GM18951 (cell line): ENCODE results near the gene FBXL17.

ENCODE experiments used
- POLR2A ChIP-seq: IDR thresholded peaks from 4 replicates; pipeline ENCODE4 v1.6.1; 2011; ENCODE audit warnings: mild to moderate bottlenecking; ENCODE audit not compliant: insufficient read length, insufficient read depth; ENCODE audit errors: extremely low read depth
- in situ Hi-C: fragments of 300-500 bp; cut with MboI; formaldehyde crosslinking; loops from one replicate; pipeline ENCODE4 v1.12.0; 2022; ENCODE audit warnings: low sequenced_read_pairs, mixed read lengths, inconsistent platforms; ENCODE audit not compliant: unreplicated experiment

Gene FBXL17

DNA sequence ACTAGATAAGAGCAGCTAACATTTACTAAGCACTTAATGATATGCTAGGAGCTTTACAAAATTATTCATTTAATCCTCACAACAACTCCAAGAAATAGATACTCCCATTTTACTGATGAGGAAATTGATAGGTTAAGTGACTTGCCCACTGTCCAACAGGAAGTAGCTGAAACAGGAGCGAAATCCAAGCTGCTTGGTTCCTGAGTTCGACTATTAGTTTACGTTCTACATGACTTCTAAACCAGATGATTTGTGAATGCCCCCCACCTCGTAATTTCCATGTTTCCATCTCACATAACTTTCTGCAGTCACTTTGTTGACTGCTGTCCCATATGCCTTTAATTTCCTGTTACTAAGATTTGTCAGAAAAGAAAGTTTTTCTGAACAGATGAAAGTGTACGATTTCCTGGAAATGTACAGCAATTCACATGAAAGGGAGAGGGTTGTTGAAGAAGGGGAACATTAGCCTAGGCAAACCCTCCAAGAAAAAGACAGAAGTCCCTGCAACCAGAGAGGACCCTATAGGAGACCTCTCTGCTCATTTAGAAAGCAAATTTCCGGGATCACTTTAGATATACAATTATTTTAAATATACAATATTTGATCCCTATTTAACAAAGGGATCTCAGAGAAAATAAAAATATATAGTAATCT, 432.1 kb downstream of the FBXL17 start:
- TF ChIP-seq POLR2A: no peak
- in situ Hi-C loops: no loop called here

GRCh38 chr5:107948377-107948776, 433.5 kb downstream of the FBXL17 start:
- in situ Hi-C loops: no loop called here

DNA sequence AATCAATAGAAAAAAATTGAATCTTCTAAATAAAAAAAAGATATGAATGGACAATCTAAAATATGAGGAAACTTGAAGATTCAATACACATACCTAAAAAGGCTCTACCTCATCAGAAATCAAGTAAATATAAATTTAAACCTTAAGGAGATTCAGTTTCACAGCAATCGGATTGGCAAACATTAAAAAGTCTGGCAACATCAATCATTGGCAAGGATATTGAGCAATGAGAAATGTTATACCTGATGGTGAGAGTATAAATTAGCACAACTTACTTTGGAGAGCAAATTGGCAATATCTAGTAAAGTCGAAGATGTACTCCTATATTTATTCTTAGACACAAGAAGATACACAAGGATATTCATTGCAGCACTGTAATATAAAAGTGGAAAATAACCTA, 436.8 kb downstream of the FBXL17 start:
- in situ Hi-C loops: no loop called here
- TF ChIP-seq POLR2A: no peak

More at GRCh38 chr5:107948377-107948776, 433.5 kb downstream of the FBXL17 start:
- no peak for TF ChIP-seq POLR2A

DNA sequence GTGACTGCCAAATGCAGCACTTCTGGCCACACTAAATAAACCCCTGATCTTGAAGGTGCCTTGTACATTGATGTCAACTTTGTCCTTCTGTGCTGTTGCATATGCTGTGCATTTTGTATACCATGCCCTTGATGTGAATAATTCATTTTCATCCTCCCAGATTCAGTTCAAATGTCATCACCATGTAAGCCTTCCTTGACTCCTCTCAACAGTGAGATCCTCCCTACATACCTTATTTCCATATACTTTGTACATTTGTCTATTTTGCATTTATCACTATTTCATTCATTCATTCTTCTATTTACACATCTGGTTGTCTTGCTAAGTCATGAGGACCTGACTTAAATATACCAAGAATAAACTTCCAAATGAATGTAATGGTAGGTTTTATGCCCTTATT, 438.0 kb downstream of the FBXL17 start:
- in situ Hi-C loops: no loop called here
- TF ChIP-seq POLR2A: no peak

DNA sequence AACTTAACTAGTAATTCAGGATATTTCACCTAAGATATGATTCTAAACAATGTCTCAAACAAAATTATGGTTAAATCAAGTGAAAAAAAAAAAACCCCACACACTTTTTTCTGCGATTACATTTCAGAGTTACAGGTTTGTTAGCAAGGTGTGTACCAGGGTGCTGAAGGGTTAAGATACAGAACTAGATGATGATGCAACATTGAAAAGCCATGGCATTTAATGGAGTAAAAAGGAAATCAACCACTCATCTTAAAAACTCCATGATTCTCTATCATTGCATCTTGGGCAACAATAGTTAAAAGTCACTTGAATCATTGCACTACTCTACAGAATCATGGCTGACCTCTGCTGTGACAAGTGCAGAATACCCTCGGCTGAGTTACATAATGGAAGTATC, 440.9 kb downstream of the FBXL17 start:
- in situ Hi-C loops: no loop called here
- no peak for TF ChIP-seq POLR2A

- TF ChIP-seq POLR2A: no peak
- in situ Hi-C loops: no loop called here
Measured at GRCh38 chr5:107937651-107938355, 444.1 kb downstream of the FBXL17 start.

GRCh38 chr5:107937204-107937603, 444.7 kb downstream of the FBXL17 start:
- TF ChIP-seq POLR2A: no peak
- in situ Hi-C loops: no loop called here

DNA sequence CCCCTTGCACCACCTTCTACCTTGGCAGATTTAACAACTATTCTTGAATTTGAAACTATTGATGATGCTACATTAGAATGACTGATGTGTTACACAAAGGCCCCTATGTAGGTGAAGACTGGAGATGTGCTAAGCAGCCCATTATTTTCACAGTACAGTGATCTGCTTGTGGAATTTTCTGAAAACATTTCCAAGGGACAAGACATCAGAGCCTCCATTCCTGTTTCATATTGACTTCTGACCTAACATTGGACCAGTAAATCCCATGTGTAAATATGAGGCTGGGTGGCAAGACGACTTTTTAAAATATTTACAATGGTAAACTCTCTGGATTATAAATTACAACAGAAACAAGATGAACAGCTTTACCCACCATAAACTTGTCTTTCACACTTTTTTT, 445.4 kb downstream of the FBXL17 start:
- in situ Hi-C loops: no loop called here
- TF ChIP-seq POLR2A: no peak

DNA sequence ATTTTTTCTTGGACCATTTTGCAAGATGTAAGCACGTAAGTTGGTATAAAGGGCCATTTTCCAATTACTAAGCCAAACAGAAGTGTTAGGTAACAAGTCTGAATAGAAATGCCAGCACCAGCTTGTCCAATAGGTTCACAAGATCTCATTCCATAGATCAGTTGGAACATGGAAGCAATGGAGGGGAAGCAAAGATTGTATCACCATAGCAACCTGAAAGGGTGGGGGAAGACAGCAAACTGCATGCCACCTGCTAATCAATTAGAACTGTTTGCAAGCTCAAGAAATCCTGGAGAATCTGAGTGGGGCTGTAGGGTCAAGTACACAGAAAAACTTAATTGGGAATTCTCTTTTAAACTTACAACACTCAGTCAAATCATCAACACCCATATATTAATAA, 446.3 kb downstream of the FBXL17 start:
- in situ Hi-C loops: no loop called here
- no peak for TF ChIP-seq POLR2A

DNA sequence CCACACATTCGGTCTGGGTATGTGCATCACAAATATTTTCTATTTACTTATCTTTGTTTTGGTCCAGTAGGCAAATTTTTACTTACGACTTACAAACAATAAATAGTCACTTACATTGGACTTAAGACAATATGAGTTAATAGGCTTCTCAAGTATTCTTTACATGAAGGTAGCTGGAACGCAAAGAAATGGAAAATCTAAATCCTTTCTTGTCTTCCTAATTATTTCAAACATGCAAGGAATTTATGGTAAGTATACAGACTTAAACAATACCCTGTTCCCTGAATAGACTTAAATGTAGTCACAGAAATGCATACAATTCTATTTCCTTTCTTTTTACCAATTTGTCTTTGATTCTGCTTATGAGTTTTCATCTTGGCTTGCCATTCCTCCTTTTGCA, 448.6 kb downstream of the FBXL17 start:
- TF ChIP-seq POLR2A: no peak
- in situ Hi-C loops: no loop called here

DNA sequence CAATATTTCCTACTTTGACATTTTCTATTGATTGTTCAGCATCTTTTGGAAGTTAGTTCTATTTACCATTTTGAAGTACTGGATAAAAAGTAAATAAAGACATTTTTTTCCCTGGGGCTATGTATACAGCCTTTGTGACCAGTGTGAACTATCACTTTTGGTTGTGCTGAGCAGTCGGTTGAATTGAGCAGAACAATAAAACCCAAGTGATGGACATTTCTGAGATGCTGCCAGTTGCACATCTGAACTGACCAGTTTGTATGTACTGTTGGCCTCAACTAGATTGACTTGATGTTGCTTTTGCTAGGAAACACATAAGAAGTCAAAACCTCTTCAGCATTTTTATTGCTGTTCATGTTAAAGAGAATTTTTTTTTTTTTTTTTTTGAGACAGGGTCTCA, 451.0 kb downstream of the FBXL17 start:
- in situ Hi-C loops: no loop called here
- TF ChIP-seq POLR2A: no peak

DNA sequence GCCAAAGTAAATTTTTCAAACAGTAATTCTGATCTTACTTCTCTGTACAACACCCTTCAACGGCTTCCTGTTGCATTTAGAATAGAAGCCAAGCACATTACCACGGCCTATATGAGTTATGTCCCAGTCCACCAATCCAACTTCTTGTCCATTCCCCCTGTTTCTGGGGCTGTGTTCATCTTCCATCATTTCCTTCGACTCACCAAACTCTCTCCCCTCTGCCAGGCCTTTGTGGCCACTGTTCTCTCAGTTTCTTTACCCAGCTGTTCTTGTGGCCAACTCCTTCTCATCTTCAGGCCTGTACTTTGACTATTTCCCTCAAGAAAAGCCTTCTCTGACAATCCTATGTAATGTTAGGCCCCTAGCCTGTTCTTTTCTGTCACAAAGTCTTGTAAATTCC, 451.8 kb downstream of the FBXL17 start:
- no peak for TF ChIP-seq POLR2A
- in situ Hi-C loops: no loop called here

DNA sequence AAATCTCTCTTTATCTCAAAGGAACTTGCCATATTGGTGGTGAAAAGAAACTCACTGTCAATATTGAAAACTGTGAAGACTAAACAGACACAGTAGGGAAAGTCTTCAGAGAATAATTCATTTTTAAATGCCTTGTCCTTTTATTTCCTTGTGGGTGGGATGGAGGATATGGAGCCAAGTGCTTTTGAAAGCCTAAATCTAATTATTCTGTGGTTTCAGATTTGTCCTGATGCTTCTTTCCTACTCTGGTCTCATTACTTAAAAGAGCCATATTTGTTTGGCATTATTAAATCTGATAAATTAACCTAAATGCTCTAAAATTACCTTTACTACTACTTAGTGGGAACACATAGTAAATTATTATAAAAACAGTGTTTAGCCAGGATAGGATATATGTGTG, 452.8 kb downstream of the FBXL17 start:
- in situ Hi-C loops: no loop called here
- TF ChIP-seq POLR2A: no peak

DNA sequence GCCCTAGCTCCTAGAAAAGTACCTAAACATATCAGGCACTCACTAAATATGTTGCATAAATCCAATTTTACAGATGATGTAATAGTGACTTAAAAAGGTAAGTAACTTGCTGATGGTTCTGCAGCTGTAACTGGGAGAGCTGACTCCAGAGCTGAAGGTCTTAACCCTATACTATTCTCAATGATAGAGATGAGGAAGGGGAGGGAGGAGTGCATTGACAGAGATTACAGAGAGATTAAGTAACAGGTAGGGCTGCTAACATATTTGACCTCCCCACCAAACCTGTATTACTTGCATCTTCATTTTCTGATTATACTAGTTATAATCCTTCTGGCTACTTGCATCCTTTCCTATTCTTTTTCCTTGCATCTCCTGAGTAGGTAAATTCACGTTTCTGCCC, 455.8 kb downstream of the FBXL17 start:
- no peak for TF ChIP-seq POLR2A
- in situ Hi-C loops: no loop called here
